GM12874 (cell line): ENCODE results near the gene EIF1B.
A peak's percentile ranks its signal among the peaks of the same experiment; 100 is the strongest.

Experiments used
- TF ChIP-seq, protein P1 (sequence below): IDR thresholded peaks from 2 replicates; pipeline ENCODE4 v1.5.1; 2011; ENCODE audit warnings: low read depth, mild to moderate bottlenecking, control low read depth, low read length, moderate library complexity; ENCODE audit not compliant: insufficient read depth

EIF1B gene

DNA sequence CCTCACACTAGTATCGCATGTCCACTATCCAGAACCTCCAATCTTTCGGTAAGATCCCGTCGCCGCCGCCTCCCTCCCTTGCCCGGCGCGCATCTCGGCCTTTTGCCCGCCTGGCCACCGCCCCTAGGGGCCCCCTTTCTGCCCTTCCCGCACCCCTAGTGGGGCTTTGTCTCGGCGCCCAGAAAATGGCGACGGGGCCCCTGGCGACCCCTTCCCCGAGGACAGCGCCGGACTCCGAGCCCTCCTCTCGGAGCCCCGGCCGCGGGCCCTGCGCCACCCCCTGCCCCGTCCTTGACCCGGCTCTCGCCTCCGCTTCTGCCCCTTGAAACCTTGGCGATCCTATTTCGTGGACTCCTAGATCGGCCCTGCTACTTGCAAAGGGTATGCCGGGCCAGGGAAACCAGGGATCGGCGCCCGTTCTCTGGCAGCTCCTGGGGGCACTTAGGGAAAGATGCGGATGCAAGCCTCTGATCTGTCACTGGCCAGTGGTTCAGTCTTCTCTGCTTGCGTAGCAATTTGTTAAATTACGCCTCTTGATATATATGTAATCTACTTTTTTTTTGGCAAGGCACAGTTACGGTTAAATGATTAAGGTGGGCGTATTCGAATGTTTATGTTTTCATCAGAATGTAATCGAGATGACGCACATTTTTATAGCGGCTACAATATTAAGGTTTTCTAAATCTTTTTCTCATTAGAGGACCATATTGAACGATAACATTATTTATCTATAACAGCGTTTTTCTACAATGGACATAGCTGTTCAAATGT lies 603 bp downstream of the EIF1B start:
- TF ChIP-seq, protein P1, sequence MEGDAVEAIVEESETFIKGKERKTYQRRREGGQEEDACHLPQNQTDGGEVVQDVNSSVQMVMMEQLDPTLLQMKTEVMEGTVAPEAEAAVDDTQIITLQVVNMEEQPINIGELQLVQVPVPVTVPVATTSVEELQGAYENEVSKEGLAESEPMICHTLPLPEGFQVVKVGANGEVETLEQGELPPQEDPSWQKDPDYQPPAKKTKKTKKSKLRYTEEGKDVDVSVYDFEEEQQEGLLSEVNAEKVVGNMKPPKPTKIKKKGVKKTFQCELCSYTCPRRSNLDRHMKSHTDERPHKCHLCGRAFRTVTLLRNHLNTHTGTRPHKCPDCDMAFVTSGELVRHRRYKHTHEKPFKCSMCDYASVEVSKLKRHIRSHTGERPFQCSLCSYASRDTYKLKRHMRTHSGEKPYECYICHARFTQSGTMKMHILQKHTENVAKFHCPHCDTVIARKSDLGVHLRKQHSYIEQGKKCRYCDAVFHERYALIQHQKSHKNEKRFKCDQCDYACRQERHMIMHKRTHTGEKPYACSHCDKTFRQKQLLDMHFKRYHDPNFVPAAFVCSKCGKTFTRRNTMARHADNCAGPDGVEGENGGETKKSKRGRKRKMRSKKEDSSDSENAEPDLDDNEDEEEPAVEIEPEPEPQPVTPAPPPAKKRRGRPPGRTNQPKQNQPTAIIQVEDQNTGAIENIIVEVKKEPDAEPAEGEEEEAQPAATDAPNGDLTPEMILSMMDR = 0 out of 2 replicates have a peak, but pooled peaks have one; percentile 2

DNA sequence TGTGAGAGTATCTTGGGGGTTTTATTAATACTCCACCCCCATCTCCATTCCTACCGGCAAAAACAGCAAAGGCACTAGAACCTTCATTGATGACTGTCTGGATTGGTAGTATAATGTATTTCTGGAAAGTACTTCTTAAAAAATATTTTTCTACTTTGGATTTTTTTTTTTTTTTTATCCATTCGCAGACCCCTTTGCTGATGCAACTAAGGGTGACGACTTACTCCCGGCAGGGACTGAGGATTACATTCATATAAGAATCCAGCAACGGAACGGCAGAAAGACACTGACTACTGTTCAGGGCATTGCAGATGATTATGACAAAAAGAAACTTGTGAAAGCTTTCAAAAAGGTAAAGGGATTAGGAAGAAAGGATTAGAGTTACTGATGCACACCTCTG lies 1.2 kb downstream of the EIF1B start:
- TF ChIP-seq, protein P1 = no peak

DNA sequence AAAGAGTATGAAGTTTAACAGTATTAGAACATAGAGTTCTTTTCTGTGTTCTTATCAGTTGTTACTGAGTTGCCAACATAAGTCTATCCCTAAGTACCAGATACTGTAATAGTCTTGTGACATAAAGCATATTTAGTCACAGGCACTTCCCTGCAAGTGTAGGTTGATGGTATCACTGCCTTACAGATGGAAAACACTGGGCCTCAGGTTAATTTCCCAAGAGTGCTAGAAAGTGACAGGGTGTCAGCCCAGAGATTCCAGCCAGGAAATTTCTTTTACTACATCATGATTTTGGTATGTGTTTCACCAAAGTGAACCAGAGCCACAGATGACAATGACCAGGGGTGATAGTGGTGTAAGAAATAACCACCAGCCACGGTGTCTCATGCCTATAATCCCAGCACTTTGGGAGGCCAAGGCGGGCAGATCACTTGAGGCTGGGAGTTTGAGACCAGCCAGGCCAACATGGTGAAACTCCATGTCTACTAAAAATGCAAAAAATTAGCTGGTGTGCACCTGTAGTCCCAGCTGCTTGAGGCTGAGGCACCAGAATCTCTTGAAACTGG lies 3.2 kb downstream of the EIF1B start:
- TF ChIP-seq, protein P1 = no peak

DNA sequence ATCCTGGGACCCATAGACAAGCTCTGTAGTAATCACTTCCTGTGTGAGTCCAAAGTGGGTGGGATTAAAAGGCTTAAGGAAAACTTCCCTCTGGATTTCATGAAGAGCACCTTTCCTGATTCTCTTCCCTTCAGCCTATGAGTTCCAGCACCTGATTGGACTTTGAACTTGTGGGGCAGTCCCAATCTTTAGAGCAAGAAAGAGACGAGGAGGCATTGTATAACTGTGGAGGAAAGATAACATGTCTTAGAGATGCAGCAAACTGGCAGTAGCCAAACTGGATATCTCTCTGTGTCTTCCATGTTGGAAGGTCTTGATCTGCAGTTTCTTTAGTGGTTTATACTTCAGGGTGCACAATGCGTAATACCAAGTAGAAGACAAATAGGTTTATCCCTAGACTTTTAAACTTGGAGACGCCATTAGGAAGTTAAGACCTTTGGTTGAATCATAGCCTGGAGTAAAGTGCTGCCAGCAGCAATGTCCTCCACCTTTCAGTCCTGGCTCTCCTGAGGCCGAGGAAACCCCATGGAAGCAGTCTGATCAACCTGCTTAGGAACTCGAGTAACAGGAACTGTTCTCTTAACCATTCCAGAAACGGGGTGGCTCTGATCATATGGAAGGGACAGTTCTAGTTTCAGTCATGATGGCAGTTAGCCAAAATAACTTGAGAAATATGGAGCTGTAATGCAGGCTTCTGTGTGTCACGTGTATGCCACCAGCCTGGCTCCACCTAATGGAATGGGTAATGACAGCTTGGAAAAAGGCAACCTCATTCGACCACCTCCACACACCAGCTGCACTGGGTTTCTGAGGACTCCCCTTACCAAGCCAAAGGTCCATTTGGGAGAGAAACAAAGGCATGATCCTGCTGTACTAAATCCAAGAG lies 4.7 kb downstream of the EIF1B start:
- TF ChIP-seq, protein P1 = no peak

DNA sequence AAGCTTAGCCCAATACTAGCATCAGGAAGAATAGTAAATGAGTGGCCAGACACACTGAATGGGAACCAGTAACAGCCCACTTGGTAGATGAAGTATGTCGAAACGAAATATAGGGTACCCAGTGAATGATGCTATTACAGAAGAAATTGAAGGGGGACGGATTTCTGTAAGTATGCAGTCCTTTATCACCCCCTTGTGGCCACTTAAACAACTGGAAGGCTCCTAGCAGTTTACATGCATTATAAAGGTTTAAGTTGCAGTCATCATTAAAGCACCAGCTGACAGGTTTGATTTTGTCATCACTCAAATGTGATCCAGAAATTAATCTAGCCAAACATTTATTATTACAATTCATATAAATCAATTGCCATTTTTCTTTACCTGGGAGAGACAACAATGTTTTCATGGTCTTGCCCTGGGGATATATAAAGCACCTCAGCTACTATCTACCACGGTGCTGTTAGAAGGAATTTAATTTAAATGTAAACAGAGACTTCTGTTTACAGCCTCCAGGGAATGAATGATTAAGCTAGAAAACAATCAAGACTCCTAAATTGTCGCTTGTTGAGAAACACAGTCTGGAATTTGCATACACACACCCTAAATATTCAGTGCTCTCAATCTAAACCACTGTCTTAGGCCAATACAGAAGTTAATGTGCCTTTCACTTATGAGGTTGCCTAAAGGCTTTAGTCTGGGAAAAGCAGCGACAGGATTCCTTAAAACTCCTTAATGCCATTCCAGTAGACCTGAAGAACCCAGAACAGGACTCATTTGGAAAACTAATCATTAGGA lies 7.8 kb downstream of the EIF1B start:
- TF ChIP-seq, protein P1 = peak; percentile 61

DNA sequence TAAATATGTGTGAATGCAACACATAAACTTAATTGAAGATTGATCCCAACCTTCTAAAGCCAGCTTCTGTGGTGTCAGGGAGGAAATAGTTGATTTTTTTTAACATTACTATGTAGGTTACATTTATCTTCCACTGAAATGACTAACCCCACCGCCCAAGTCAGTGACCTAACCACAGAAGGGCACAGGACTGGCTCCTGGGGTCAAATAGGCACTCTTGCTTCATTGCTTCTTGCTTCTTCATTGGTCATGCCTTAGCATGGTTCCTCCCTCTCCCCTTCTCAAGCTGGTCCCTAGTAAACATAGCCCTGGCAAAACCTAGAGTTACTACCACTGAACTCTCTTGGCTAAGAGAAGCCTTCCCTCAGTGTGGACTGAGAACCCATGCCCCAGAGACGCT lies 12.3 kb downstream of the EIF1B start:
- TF ChIP-seq, protein P1 = no peak
